ENCODE measurements around the gene UTP4. TPM values are rescaled to one million over a fixed set of nuclear protein-coding genes. Genes with fewer than 3 reads are reported as not detected.

UTP4 gene
- polyA plus RNA-seq, 1 experiment, result 60.7 TPM

DNA sequence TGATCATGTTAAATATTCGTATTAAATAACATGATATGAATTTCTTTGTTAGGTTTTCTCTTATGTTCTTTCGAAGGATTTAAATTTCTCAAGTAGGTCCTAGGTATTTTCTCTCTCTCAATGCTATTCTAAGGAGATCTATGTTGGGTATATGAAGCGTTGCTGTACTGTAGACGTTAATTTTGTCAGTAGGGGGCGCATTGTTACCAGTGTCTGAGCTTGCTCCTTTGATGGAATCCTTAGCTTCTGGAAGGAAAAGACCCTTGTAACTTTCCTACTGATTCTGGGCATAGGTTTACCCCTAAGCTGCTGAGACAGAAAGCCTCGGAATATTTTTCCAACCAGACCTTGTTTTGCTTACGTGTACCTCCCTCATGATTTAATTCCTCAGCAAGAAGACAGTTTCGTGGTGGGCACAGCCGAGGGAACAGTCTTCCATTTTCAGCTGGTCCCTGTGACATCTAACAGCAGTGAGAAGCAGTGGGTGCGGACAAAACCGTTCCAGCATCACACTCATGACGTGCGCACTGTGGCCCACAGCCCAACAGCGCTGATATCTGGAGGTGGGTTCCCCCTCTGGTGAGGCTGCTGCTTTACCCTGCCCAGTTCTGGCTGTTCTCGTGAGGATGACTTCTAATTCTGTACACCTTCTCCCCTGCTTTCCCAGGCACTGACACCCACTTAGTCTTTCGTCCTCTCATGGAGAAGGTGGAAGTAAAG is 17.9 kb downstream of the UTP4 start:
- Histone ChIP-seq H3K4me3 (ENCODE audit: low read depth, low read length) (no peak overlapping the region), H3K36me3 (ENCODE audit: control insufficient read depth, insufficient read depth, low read length) (peaks cover 7% of the 10 kb centered on the region), H3K27me3 (ENCODE audit: control insufficient read depth, insufficient read depth, low read length) (no peaks in the 10 kb centered on the region)
- POLR2A ChIA-PET, result no interaction called here
- DNase-seq (ENCODE audit: low read depth), result no peak
- CTCF ChIA-PET, result interaction anchor here (0.6 to 6.4 kb wide), 25 partner anchors 8 to 189 kb away, joined by 3 to 98 read pairs (median 4); partner anchors contain the start of genes CHTF8, COG8, PDF and UTP4
- peak; percentile 73 for TF ChIP-seq CTCF (IDR thresholded peaks at IDR 0.05; ENCODE audit: insufficient read depth, low read depth, low read length)

- no peaks in the 10 kb centered on the region for H3K27me3 ChIP-seq (ENCODE audit: control insufficient read depth, insufficient read depth, low read length)
- H3K4me3 ChIP-seq (ENCODE audit: low read depth, low read length), result no peak overlapping the region
- peaks cover 12% of the 10 kb centered on the region for H3K36me3 ChIP-seq (ENCODE audit: control insufficient read depth, insufficient read depth, low read length)
- CTCF ChIA-PET, result interaction anchor here (1.0 to 1.3 kb wide), 3 partner anchors 129 to 133 kb away, joined by 3 to 8 read pairs (median 5); no protein-coding TSS in a partner anchor
- TF ChIP-seq CTCF (IDR thresholded peaks at IDR 0.05; ENCODE audit: insufficient read depth, low read depth, low read length), result no peak
- POLR2A ChIA-PET, result no interaction called here
- DNase-seq (ENCODE audit: low read depth), result no peak
Observed at GRCh38 chr16:69157196-69157595, 24.7 kb downstream of the UTP4 start.

- DNase-seq (ENCODE audit: low read depth), result no peak
- no peaks in the 10 kb centered on the region for H3K27me3 ChIP-seq (ENCODE audit: control insufficient read depth, insufficient read depth, low read length)
- TF ChIP-seq CTCF (IDR thresholded peaks at IDR 0.05; ENCODE audit: insufficient read depth, low read depth, low read length), result no peak
- peaks cover 14% of the 10 kb centered on the region for H3K36me3 ChIP-seq (ENCODE audit: control insufficient read depth, insufficient read depth, low read length)
- ChIA-PET POLR2A (interaction anchor here (0.6 kb wide), 1 partner anchor 118 kb away, joined by 16 read pairs; no protein-coding TSS in a partner anchor), CTCF (interaction anchor here (0.8 to 1.0 kb wide), 2 partner anchors 133 to 313 kb away, joined by 3 to 4 read pairs; no protein-coding TSS in a partner anchor)
- H3K4me3 ChIP-seq (ENCODE audit: low read depth, low read length), result no peak overlapping the region
Observed at GRCh38 chr16:69160192-69160591, 27.7 kb downstream of the UTP4 start.

- Histone ChIP-seq H3K36me3 (ENCODE audit: control insufficient read depth, insufficient read depth, low read length) (peaks cover 8% of the 10 kb centered on the region), H3K4me3 (ENCODE audit: low read depth, low read length) (no peak overlapping the region), H3K27me3 (ENCODE audit: control insufficient read depth, insufficient read depth, low read length) (no peaks in the 10 kb centered on the region)
- no peak for DNase-seq (ENCODE audit: low read depth)
- no peak for TF ChIP-seq CTCF (IDR thresholded peaks at IDR 0.05; ENCODE audit: insufficient read depth, low read depth, low read length)
- ChIA-PET POLR2A (no interaction called here), CTCF (interaction anchor here (0.6 to 5.5 kb wide), 6 partner anchors 12 to 146 kb away, joined by 3 to 28 read pairs (median 3); partner anchors contain the start of gene VPS4A)
Observed at GRCh38 chr16:69165584-69165983, 33.1 kb downstream of the UTP4 start.

GRCh38 chr16:69166221-69166833 is 33.9 kb downstream of the UTP4 start:
- Histone ChIP-seq H3K36me3 (ENCODE audit: control insufficient read depth, insufficient read depth, low read length) (peaks cover 6% of the 10 kb centered on the region), H3K27me3 (ENCODE audit: control insufficient read depth, insufficient read depth, low read length) (no peaks in the 10 kb centered on the region), H3K4me3 (ENCODE audit: low read depth, low read length) (no peak overlapping the region)
- CTCF ChIA-PET, result interaction anchor here (0.7 to 5.5 kb wide), 6 partner anchors 13 to 144 kb away, joined by 3 to 28 read pairs (median 3); no protein-coding TSS in a partner anchor
- TF ChIP-seq CTCF (IDR thresholded peaks at IDR 0.05; ENCODE audit: insufficient read depth, low read depth, low read length), result no peak
- no peak for DNase-seq (ENCODE audit: low read depth)
- POLR2A ChIA-PET, result no interaction called here

Data from BJ (cell line).